IMR-90 (cell line): Measurements from ENCODE around the gene EIF4B. TPM values are rescaled to one million over a fixed set of nuclear protein-coding genes. Genes with fewer than 3 reads are reported as not detected.

Experiments used
- ATAC-seq: fragments of 200-7000 bp; cut with Tn5 transposase; 2 replicates; pipeline ENCODE4 v1.9.1; 2020; ENCODE audit warnings: low read depth, mild to moderate bottlenecking, moderate library complexity
- BruUV-seq: library from RNA; stranded (reverse); fragments of 400-500 nt; replicated peaks from 2 replicates; lab custom pipeline; 2021; lab: Mats Ljungman, UMichigan
- CTCF ChIA-PET: fragments of 300-600 bp; formaldehyde crosslinking; extraction: SDS; loops from one replicate; lab custom pipeline; 2021; ENCODE audit warnings: antibody characterized with exemption; lab: Yijun Ruan, JAX
- POLR2A ChIA-PET: fragments of 300-600 bp; sonication (Branson Sonifier 250); formaldehyde crosslinking; loops from one replicate; lab custom pipeline; 2022; ENCODE audit warnings: antibody characterized with exemption; ENCODE audit not compliant: unreplicated experiment; lab: Charles Lee
- DNase-seq: peaks from one replicate; pipeline ENCODE4 v3.0.0; 2013
- H2AFZ ChIP-seq: replicated peaks from 2 replicates; pipeline ENCODE3; 2013; ENCODE audit warnings: low read length, mild to moderate bottlenecking; ENCODE audit not compliant: poor library complexity
- H2AK5ac ChIP-seq: 2 replicates; pipeline ENCODE4 v1.6.1; 2013; ENCODE audit warnings: low read depth, low read length, inconsistent platforms
- H2AK9ac ChIP-seq: replicated peaks from 2 replicates; pipeline ENCODE3; 2013; ENCODE audit warnings: mild to moderate bottlenecking, low read depth, low read length, moderate library complexity; ENCODE audit not compliant: poor library complexity
- H2BK120ac ChIP-seq: 2 replicates; pipeline ENCODE4 v1.6.1; 2013; ENCODE audit warnings: low read depth, low read length, inconsistent platforms
- H2BK15ac ChIP-seq: 3 replicates; pipeline ENCODE4 v1.6.1; 2013; ENCODE audit warnings: low read depth, low read length, inconsistent platforms
- H2BK20ac ChIP-seq: 2 replicates; pipeline ENCODE4 v1.6.1; 2013; ENCODE audit warnings: low read depth, mild to moderate bottlenecking, inconsistent platforms, low read length, moderate library complexity
- H2BK5ac ChIP-seq: 2 replicates; pipeline ENCODE4 v1.6.1; 2013; ENCODE audit warnings: mild to moderate bottlenecking, low read depth, low read length, inconsistent platforms; ENCODE audit not compliant: poor library complexity, severe bottlenecking
- H3K14ac ChIP-seq: replicated peaks from 2 replicates; pipeline ENCODE4 v1.6.1; 2013; ENCODE audit warnings: low read depth, low read length, inconsistent platforms
- H3K18ac ChIP-seq: 2 replicates; pipeline ENCODE4 v1.6.1; 2013; ENCODE audit warnings: low read depth, low read length, control low read depth
- H3K23ac ChIP-seq: 2 replicates; pipeline ENCODE4 v1.6.1; 2013; ENCODE audit warnings: low read depth, low read length, inconsistent platforms
- H3K27ac ChIP-seq: 2 replicates; pipeline ENCODE4 v1.5.1; 2013; ENCODE audit warnings: mild to moderate bottlenecking, control low read depth, low read length; ENCODE audit not compliant: insufficient read depth
- H3K27me3 ChIP-seq: 2 replicates; pipeline ENCODE4 v1.6.1; 2013; ENCODE audit warnings: low read length; ENCODE audit not compliant: control insufficient read depth, insufficient read depth
- H3K36me3 ChIP-seq: 2 replicates; pipeline ENCODE4 v1.6.1; 2013; ENCODE audit warnings: low read length, mixed read lengths; ENCODE audit not compliant: control insufficient read depth, insufficient read depth
- H3K4ac ChIP-seq: 2 replicates; pipeline ENCODE4 v1.6.1; 2013; ENCODE audit warnings: low read depth, low read length, inconsistent platforms
- H3K4me1 ChIP-seq: 2 replicates; pipeline ENCODE4 v1.6.1; 2013; ENCODE audit warnings: low read length, mixed read lengths; ENCODE audit not compliant: control insufficient read depth, insufficient read depth
- H3K4me2 ChIP-seq: 2 replicates; pipeline ENCODE4 v1.6.1; 2013; ENCODE audit warnings: low read depth, mild to moderate bottlenecking, control low read depth, low read length, moderate library complexity
- H3K4me3 ChIP-seq: 2 replicates; pipeline ENCODE4 v1.5.1; 2013; ENCODE audit warnings: low read depth, mild to moderate bottlenecking, control low read depth, low read length, moderate library complexity; ENCODE audit not compliant: insufficient read depth
- H3K56ac ChIP-seq: 2 replicates; pipeline ENCODE4 v1.6.1; 2013; ENCODE audit warnings: low read length, inconsistent platforms; ENCODE audit not compliant: insufficient read depth; ENCODE audit errors: extremely low read depth
- H3K79me1 ChIP-seq, 2 experiments: 2 replicates each; pipeline ENCODE4 v1.6.1; 2013; ENCODE audit warnings: low read length in 2 of 2, inconsistent platforms in 1 of 2, low read depth in 1 of 2
- H3K9ac ChIP-seq: 2 replicates; pipeline ENCODE4 v1.6.1; 2013; ENCODE audit warnings: low read depth, low read length, control low read depth
- H3K9me1 ChIP-seq: 2 replicates; pipeline ENCODE4 v1.6.1; 2013; ENCODE audit warnings: low read length, inconsistent platforms; ENCODE audit not compliant: insufficient read depth
- H3K9me3 ChIP-seq: 2 replicates; pipeline ENCODE4 v1.6.1; 2013; ENCODE audit warnings: low read length; ENCODE audit not compliant: control insufficient read depth, insufficient read depth
- H4K20me1 ChIP-seq: 2 replicates; pipeline ENCODE4 v1.6.1; 2013; ENCODE audit warnings: low read length, inconsistent platforms; ENCODE audit not compliant: insufficient read depth
- H4K5ac ChIP-seq: 2 replicates; pipeline ENCODE4 v1.6.1; 2013; ENCODE audit warnings: mild to moderate bottlenecking, low read depth, low read length, control low read depth
- H4K8ac ChIP-seq, 2 experiments: 2 replicates each; pipeline ENCODE4 v1.6.1; 2013; ENCODE audit warnings: low read depth in 2 of 2, low read length in 2 of 2, control low read depth in 1 of 2, inconsistent platforms in 1 of 2
- H4K91ac ChIP-seq: 2 replicates; pipeline ENCODE4 v1.6.1; 2013; ENCODE audit warnings: low read depth, low read length, inconsistent platforms; ENCODE audit not compliant: insufficient read depth
- BHLHE40 ChIP-seq: fragments of 150-350 bp; IDR thresholded peaks from 2 replicates; pipeline ENCODE4 v1.6.1; 2016; ENCODE audit warnings: mild to moderate bottlenecking, low read depth, low read length
- CEBPB ChIP-seq: IDR thresholded peaks from 2 replicates; pipeline ENCODE4 v1.6.1; 2012; ENCODE audit warnings: low read depth, low read length, improper control_type of control experiment
- CHD1 ChIP-seq: IDR thresholded peaks from 2 replicates; pipeline ENCODE4 v1.6.1; 2012; ENCODE audit warnings: low read depth, low read length, improper control_type of control experiment
- POLR2A ChIP-seq: IDR thresholded peaks from 2 replicates; pipeline ENCODE4 v1.6.1; 2012; ENCODE audit warnings: mild to moderate bottlenecking, low read depth, low read length
- RAD21 ChIP-seq: IDR thresholded peaks from 2 replicates; pipeline ENCODE4 v1.6.1; 2012; ENCODE audit warnings: low read length, improper control_type of control experiment
- RCOR1 ChIP-seq: IDR thresholded peaks from 2 replicates; pipeline ENCODE4 v1.6.1; 2012; ENCODE audit warnings: mild to moderate bottlenecking, low read length, improper control_type of control experiment; ENCODE audit not compliant: insufficient replicate concordance
- USF2 ChIP-seq: fragments of 150-350 bp; IDR thresholded peaks from 2 replicates; pipeline ENCODE4 v1.6.1; 2017; ENCODE audit warnings: mild to moderate bottlenecking, antibody characterized with exemption, low read length, low read depth
- WGBS, 2 experiments: methylation state at CpG; one replicate each; pipeline versions ENCODE4 v1.1.5 to v1.1.7; 2013; ENCODE audit warnings: missing lambda C conversion rate in 2 of 2; ENCODE audit not compliant: insufficient read length in 1 of 2; ENCODE audit errors: extremely low coverage in 2 of 2; 5-methylcytosine and 5-hydroxymethylcytosine counted together
- dilution Hi-C: fragments of 300-500 bp; cut with HindIII; formaldehyde crosslinking; loops from one replicate; pipeline ENCODE4 v1.14.3; 2018; ENCODE audit warnings: low sequenced_read_pairs; ENCODE audit not compliant: unreplicated experiment
- in situ Hi-C: fragments of 300-500 bp; cut with MboI; formaldehyde crosslinking; loops from 3 replicates; pipeline ENCODE4 v1.14.3; 2019; ENCODE audit warnings: low sequenced_read_pairs, inconsistent platforms, mixed read lengths
- intact Hi-C: fragments of 100-400 bp; cut with micrococcal nuclease; formaldehyde crosslinking; loops from 2 replicates; pipeline ENCODE4 v1.10.0; 2022
- polyA plus RNA-seq, 3 experiments: library from polyadenylated mRNA; depleted of rRNA; stranded (reverse); fragments of >200 nt; gene quantifications; 2 replicates each; pipeline ENCODE4 v1.2.3, GENCODE V29; 2012; ENCODE audit warnings: low replicate concordance in 1 of 3
- total RNA-seq: library from RNA; depleted of rRNA; stranded (reverse); fragments of >200 nt; gene quantifications from 2 replicates; pipeline ENCODE4 v1.2.3, GENCODE V29; 2012

EIF4B gene
- total and polyA plus RNA-seq, 2 of the 4 experiments (the other 2 are of a cell fraction), result 313 to 671 TPM

GRCh38 chr12:53086361-53086760 lies 80.1 kb downstream of the EIF4B start:
- intact Hi-C loops, result no loop called here

More at GRCh38 chr12:53086361-53086760, 80.1 kb downstream of the EIF4B start:
- Histone ChIP-seq H3K9ac (no peak overlapping the region), H2BK5ac (no peak overlapping the region), H3K36me3 (no peaks in the 10 kb centered on the region), H4K91ac (no peak overlapping the region), H3K4me2 (no peak overlapping the region), H3K18ac (no peak overlapping the region), H3K9me3 (no peaks in the 10 kb centered on the region), H3K79me1 (no peaks in the 10 kb centered on the region), H3K4ac (no peak overlapping the region), H3K4me1 (no peaks in the 10 kb centered on the region), H4K20me1 (no peaks in the 10 kb centered on the region), H3K23ac (no peak overlapping the region), H2BK15ac (no peak overlapping the region), H2BK20ac (no peak overlapping the region), H2AK9ac (no peak overlapping the region), H2AFZ (no peak overlapping the region), H3K27ac (no peak overlapping the region), H3K56ac (no peak overlapping the region), H3K27me3 (no peaks in the 10 kb centered on the region; the same call in 1 of the 2 replicates), H2AK5ac (no peak overlapping the region), H3K9me1 (no peaks in the 10 kb centered on the region), H4K8ac (no peak overlapping the region), H4K5ac (no peak overlapping the region), H2BK120ac (no peak overlapping the region), H3K14ac (no peak overlapping the region), H3K4me3 (no peak overlapping the region)
- in situ Hi-C loops, result no loop called here
- WGBS, 2 experiments, result no CpG with 5 or more reads among the region's 3 CpGs
- ChIA-PET POLR2A (no interaction called here), CTCF (interaction anchor here (1.6 kb wide), 1 partner anchor 13 kb away, joined by 4 read pairs; no protein-coding TSS in a partner anchor)
- ATAC-seq (no peak), DNase-seq (no peak)
- BruUV-seq, result no TSS peak
- dilution Hi-C loops, result no loop called here
- TF ChIP-seq CEBPB, result no peak
- TF ChIP-seq RCOR1, result no peak
- TF ChIP-seq CHD1, result no peak
- TF ChIP-seq BHLHE40, result no peak
- TF ChIP-seq USF2, result no peak
- TF ChIP-seq POLR2A, result no peak
- no peak for TF ChIP-seq RAD21
